HEK293T (cell line): ENCODE measurements around the gene FBXO15.

Experiments
- CTCF ChIA-PET: fragments of 350-600 bp; formaldehyde crosslinking; extraction: SDS; loops from one replicate; lab custom pipeline; 2021; ENCODE audit warnings: antibody characterized with exemption, inconsistent platforms; lab: Yijun Ruan, JAX
- POLR2A ChIA-PET: fragments of 350-600 bp; formaldehyde crosslinking; extraction: SDS; loops from one replicate; lab custom pipeline; 2020; ENCODE audit warnings: antibody characterized with exemption, inconsistent platforms; lab: Yijun Ruan, JAX
- DNase-seq: peaks from one replicate; pipeline ENCODE4 v3.0.0; 2012; ENCODE audit warnings: mixed read lengths; ENCODE audit errors: extremely low spot score
- ARNT ChIP-seq: fragments of 450-650 bp; IDR thresholded peaks from 2 replicates; pipeline ENCODE4 v1.6.1; 2017; ENCODE audit warnings: mild to moderate bottlenecking
- BHLHE40 ChIP-seq: fragments of 450-650 bp; IDR thresholded peaks from 2 replicates; pipeline ENCODE4 v1.6.1; 2016; ENCODE audit warnings: mild to moderate bottlenecking, moderate library complexity, borderline replicate concordance
- CTBP1 ChIP-seq: fragments of 450-650 bp; IDR thresholded peaks from 2 replicates; pipeline ENCODE4 v1.6.1; 2016; ENCODE audit warnings: borderline replicate concordance
- ELF4 ChIP-seq: fragments of 450-650 bp; IDR thresholded peaks from 2 replicates; pipeline ENCODE4 v1.6.1; 2017; ENCODE audit warnings: antibody characterized with exemption
- FOXA1 ChIP-seq: fragments of 450-650 bp; IDR thresholded peaks from 2 replicates; pipeline ENCODE4 v1.6.1; 2016; ENCODE audit warnings: mild to moderate bottlenecking
- FOXK2 ChIP-seq: fragments of 450-650 bp; IDR thresholded peaks from 2 replicates; pipeline ENCODE4 v1.6.1; 2016; ENCODE audit warnings: mild to moderate bottlenecking
- FOXM1 ChIP-seq: fragments of 450-650 bp; IDR thresholded peaks from 2 replicates; pipeline ENCODE4 v1.6.1; 2017; ENCODE audit warnings: mild to moderate bottlenecking, borderline replicate concordance
- HDGF ChIP-seq: fragments of 450-650 bp; IDR thresholded peaks from 2 replicates; pipeline ENCODE4 v1.6.1; 2017; ENCODE audit warnings: antibody characterized with exemption, borderline replicate concordance
- L3MBTL2 ChIP-seq: fragments of 450-650 bp; conservative IDR thresholded peaks from 2 replicates; pipeline ENCODE4 v1.6.1; 2016; ENCODE audit warnings: mild to moderate bottlenecking
- LEF1 ChIP-seq: fragments of 450-650 bp; IDR thresholded peaks from 2 replicates; pipeline ENCODE4 v1.6.1; 2017; ENCODE audit warnings: mild to moderate bottlenecking, borderline replicate concordance
- NFRKB ChIP-seq: fragments of 450-650 bp; IDR thresholded peaks from 2 replicates; pipeline ENCODE4 v1.6.1; 2016; ENCODE audit warnings: mild to moderate bottlenecking, moderate library complexity
- SP1 ChIP-seq: fragments of 450-650 bp; IDR thresholded peaks from 2 replicates; pipeline ENCODE4 v1.6.1; 2017
- SUZ12 ChIP-seq: fragments of 450-650 bp; IDR thresholded peaks from 2 replicates; pipeline ENCODE4 v1.6.1; 2016; ENCODE audit warnings: mild to moderate bottlenecking
- TARDBP ChIP-seq: fragments of 450-650 bp; IDR thresholded peaks from 2 replicates; pipeline ENCODE4 v1.6.1; 2016
- ZNF384 ChIP-seq: fragments of 450-650 bp; IDR thresholded peaks from 2 replicates; pipeline ENCODE4 v1.6.1; 2016
- TF ChIP-seq, protein P1 (sequence below): fragments of 450-650 bp; IDR thresholded peaks from 2 replicates; pipeline ENCODE4 v1.6.1; 2016

FBXO15 gene

DNA sequence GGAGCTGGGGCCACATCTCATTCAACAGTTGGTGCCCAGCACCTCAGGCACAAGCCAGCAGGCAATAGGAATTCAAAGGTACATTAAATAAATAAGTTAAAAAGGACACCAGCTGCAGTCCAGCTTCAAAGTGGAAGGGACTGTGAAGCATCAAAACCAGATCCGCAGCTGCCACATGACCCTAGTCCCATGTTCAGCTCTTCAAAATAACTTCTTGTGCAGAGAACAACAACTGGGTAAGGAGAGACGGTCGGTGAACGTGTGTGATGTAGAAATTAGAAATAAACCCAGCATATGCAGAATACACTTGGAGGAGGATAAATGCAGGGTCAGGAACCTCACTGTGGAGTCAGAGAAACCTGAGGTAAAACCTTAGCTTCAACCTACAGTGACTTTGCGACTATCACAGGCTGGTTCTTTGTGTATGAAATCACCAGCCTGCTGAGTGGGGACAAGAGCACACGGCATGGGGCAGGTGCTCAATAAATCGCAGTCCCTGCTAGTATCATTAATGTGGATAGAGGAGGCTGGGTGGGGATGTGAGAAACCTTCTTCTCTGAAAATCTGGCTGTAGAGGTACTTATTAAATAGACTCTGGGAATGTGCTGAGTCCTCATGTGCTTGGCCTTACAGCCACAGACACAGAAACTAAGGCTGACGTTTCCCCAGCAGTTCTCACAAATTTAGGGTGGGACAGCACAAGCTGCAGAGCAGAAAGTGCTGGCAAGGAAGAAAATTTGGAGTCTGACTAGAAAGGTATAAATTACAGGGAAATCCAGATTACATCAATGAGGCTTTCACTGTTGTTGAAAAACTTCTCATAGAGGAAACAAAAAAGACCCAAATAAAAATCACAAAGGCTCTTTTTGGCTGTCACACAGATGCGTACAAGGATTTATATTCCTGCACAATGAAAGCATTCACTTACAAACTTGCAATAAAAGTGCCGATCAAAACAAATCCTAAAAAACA lies 20.7 kb downstream of the FBXO15 start:
- no peak for DNase-seq
- TF ChIP-seq BHLHE40 (no peak), ARNT (no peak), HDGF (no peak), FOXK2 (no peak), ELF4 (no peak), NFRKB (no peak), CTBP1 (no peak), SP1 (no peak), ZNF384 (no peak), FOXA1 (no peak), SUZ12 (no peak)
- POLR2A ChIA-PET = no interaction called here
- CTCF ChIA-PET = no interaction called here

DNA sequence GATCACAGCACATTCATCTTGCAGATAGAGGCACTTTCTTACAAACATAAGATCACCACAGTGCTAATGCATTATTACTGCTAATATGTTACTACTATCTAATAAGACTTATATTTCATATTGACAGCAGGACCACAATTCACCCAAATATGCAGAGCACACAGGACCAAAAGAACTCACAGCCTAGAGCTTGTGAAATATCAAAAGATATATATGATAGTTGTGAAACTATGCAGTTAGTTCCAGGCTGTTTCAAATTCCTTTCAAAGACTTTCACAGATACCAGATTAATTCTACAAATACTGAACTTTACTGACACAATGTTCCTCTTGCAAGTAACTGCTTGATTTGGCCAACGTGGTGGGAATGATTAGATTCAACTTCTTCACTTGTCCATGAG lies 23.0 kb downstream of the FBXO15 start:
- TF ChIP-seq BHLHE40 = no peak
- TF ChIP-seq HDGF = no peak
- TF ChIP-seq, protein P1, sequence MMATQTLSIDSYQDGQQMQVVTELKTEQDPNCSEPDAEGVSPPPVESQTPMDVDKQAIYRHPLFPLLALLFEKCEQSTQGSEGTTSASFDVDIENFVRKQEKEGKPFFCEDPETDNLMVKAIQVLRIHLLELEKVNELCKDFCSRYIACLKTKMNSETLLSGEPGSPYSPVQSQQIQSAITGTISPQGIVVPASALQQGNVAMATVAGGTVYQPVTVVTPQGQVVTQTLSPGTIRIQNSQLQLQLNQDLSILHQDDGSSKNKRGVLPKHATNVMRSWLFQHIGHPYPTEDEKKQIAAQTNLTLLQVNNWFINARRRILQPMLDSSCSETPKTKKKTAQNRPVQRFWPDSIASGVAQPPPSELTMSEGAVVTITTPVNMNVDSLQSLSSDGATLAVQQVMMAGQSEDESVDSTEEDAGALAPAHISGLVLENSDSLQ = no peak
- TF ChIP-seq SP1 = no peak
- no peak for TF ChIP-seq ZNF384
- TF ChIP-seq ELF4 = no peak
- no peak for TF ChIP-seq ARNT
- no peak for TF ChIP-seq NFRKB
- TF ChIP-seq SUZ12 = no peak
- TF ChIP-seq FOXA1 = no peak
- TF ChIP-seq LEF1 = no peak
- no peak for TF ChIP-seq FOXK2
- no peak for TF ChIP-seq TARDBP
- TF ChIP-seq FOXM1 = no peak
- no peak for TF ChIP-seq CTBP1
- ChIA-PET CTCF (no interaction called here), POLR2A (no interaction called here)
- no peak for DNase-seq

DNA sequence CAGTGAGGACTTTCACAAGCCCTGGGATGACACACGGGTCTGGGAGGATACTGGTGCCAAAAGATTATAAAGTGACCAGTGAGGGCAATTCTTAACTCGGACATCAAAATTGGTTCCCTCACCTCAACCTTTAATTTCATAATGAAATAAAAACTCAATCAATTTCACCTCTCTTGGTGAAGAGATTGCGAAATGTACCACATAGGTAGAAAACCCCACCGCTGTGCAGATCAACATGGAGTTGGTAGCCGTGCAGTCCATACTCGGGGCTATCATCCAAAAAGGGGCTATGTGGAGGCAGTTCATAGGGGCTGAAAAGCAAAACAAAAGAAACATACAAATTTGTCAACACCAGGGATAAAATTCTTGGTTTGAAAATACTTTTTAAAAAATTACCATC lies 24.4 kb downstream of the FBXO15 start:
- no peak for DNase-seq
- TF ChIP-seq FOXK2 (no peak), BHLHE40 (no peak), HDGF (no peak), ZNF384 (no peak)
- POLR2A ChIA-PET = no interaction called here
- CTCF ChIA-PET = no interaction called here

DNA sequence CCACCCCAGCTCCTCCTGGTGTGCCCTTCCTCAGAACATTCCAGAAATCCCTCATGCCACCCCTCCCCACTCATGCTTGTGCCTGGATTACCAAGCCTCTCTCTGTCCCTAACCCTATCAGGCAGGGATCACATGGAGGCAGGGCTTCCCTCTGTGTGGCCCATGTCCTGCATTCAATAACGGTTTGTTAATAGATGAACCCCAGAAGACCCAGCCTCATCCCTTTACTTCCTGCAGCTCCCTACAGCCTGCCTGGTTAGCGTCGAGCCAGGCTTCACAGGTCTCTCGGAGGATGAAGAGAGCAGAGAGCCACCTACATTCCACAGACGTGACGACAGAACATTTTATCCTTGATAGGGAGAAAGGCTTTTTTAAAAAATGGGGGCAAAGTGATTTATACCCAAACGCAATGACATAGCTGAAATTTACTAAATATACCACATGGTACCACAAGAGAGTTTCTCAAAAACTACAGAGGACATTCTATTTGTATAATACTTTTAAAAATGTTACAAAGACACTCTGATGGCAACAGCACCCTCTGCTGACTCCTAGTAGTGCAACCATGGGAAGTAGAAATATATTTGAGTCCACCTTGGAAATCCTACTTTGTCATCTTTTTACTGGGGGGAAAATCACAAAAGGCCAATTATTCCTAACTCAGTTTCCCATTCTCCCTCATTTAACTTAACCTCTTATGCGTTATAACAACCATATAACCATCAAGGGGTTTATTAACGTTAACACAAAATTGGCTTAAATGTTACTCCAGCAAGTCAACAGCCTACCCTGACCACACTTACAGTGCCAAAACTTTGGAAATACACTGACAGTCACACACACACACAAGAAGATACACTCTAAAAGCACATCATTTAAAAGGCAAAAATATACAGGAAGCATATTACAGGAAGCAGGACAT lies 30.7 kb downstream of the FBXO15 start:
- TF ChIP-seq ELF4 = no peak
- TF ChIP-seq, protein P1 = no peak
- TF ChIP-seq FOXA1 = no peak
- no peak for TF ChIP-seq HDGF
- TF ChIP-seq CTBP1 = no peak
- TF ChIP-seq FOXK2 = no peak
- TF ChIP-seq SUZ12 = no peak
- no peak for TF ChIP-seq BHLHE40
- no peak for TF ChIP-seq L3MBTL2
- TF ChIP-seq ARNT = no peak
- TF ChIP-seq LEF1 = no peak
- no peak for TF ChIP-seq FOXM1
- no peak for TF ChIP-seq ZNF384
- TF ChIP-seq NFRKB = no peak
- no peak for TF ChIP-seq TARDBP
- TF ChIP-seq SP1 = no peak
- ChIA-PET CTCF (interaction anchor here (0.6 to 0.7 kb wide), 2 partner anchors 41 to 84 kb away, joined by 3 read pairs; no protein-coding TSS in a partner anchor), POLR2A (no interaction called here)
- DNase-seq = peak; percentile 9

DNA sequence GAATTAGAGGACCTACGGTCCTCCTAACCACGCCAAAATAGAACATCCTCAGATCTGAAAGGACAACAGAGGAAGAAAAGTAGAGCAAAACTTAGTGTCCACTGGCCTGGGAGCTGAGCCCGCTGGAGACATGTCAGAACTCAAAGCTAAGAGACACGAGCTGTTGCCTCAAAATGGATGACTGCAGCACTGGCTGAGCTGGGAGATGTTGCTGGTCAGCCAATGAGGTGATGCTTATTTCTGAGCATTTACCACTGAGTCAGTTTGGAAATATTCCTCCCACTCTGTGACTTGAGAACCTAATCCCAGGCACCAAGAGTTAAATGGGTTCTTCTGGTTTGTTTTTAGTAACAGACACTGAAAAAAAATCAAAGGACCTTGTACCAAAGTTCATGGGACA lies 32.6 kb downstream of the FBXO15 start:
- no peak for DNase-seq
- CTCF ChIA-PET = no interaction called here
- TF ChIP-seq CTBP1 (no peak), ZNF384 (no peak), SP1 (no peak), FOXK2 (no peak), ELF4 (no peak)
- POLR2A ChIA-PET = no interaction called here

DNA sequence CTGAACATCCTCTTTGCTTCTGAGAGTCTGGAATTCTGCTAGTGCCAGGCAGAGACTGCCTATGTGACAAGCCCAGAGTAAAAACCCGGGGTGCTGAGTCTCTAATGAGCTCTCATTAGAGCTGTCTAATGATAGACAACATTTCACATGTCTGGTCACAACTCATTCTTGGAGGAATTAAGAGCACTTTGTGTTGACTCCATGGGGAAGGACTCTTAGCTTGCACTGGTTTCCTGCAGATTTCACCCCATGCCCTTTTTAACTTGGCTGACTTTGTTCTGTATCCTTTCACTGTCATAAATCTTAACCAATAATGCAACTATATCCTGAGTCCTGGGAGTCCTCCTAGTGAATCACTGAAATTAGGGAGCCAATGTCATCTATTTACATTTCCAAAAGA lies 33.5 kb downstream of the FBXO15 start:
- POLR2A ChIA-PET = no interaction called here
- CTCF ChIA-PET = no interaction called here
- no peak for DNase-seq
- TF ChIP-seq SUZ12 (no peak), FOXK2 (no peak)
